GM12878 (cell line): ENCODE data around the gene TCEA2. TPM values are rescaled to one million over a fixed set of nuclear protein-coding genes. Genes with fewer than 3 reads are reported as not detected.

ENCODE experiments used
- ATAC-seq: fragments of 200-7000 bp; cut with Tn5 transposase; 3 replicates; pipeline ENCODE4 v1.9.1; 2020; ENCODE audit warnings: mild to moderate bottlenecking, moderate library complexity
- BruUV-seq: library from RNA; stranded (reverse); fragments of 400-500 nt; replicated peaks from 2 replicates; lab custom pipeline; 2021; lab: Mats Ljungman, UMichigan
- CTCF ChIA-PET: fragments of 300-600 bp; sonication (Branson Sonifier 250); formaldehyde crosslinking; extraction: SDS; loops from one replicate; lab custom pipeline; 2021; ENCODE audit warnings: inconsistent platforms; lab: Yijun Ruan, JAX
- POLR2A ChIA-PET: fragments of 350-600 bp; formaldehyde crosslinking; extraction: SDS; loops from one replicate; lab custom pipeline; 2021; ENCODE audit warnings: inconsistent platforms; lab: Charles Lee
- RAD21 ChIA-PET: fragments of 300-600 bp; sonication (Branson Sonifier 250); formaldehyde crosslinking; loops from one replicate; lab custom pipeline; 2023; ENCODE audit warnings: antibody characterized with exemption; ENCODE audit not compliant: unreplicated experiment; lab: Charles Lee
- SMC1A ChIA-PET: fragments of 300-600 bp; sonication (Branson Sonifier 250); formaldehyde crosslinking; loops from one replicate; lab custom pipeline; 2023; ENCODE audit not compliant: unreplicated experiment, uncharacterized antibody; lab: Charles Lee
- DNase-seq: peaks from one replicate; pipeline ENCODE4 v3.0.0-alpha.2; 2011; ENCODE audit warnings: low read depth, low spot score
- FAIRE-seq: peaks from 3 replicates; lab custom pipeline; 2011; peaks lifted over from hg19 to GRCh38; lab: Jason Lieb, UNC
- H2AFZ ChIP-seq: 2 replicates; pipeline ENCODE4 v1.6.0; 2011; ENCODE audit warnings: low read depth, low read length, control low read depth; ENCODE audit not compliant: control insufficient read depth
- H3K27ac ChIP-seq: 2 replicates; pipeline ENCODE4 v1.5.1; 2011; ENCODE audit warnings: control low read depth; ENCODE audit not compliant: control insufficient read depth, insufficient read depth
- H3K27me3 ChIP-seq, 2 experiments: replicated peaks in 1 of 2; 2 replicates each; pipeline versions ENCODE4 v1.6.0 to v1.6.1; 2011; ENCODE audit warnings: low read length in 1 of 2; ENCODE audit not compliant: control insufficient read depth in 2 of 2, insufficient read depth in 2 of 2
- H3K36me3 ChIP-seq, 2 experiments: 2 replicates each; pipeline ENCODE4 v1.5.1; 2011; ENCODE audit warnings: low read length in 1 of 2; ENCODE audit not compliant: control insufficient read depth in 2 of 2, insufficient read depth in 2 of 2
- H3K4me1 ChIP-seq: 2 replicates; pipeline ENCODE4 v1.6.1; 2011; ENCODE audit warnings: mild to moderate bottlenecking, low read length, moderate library complexity, mixed read lengths; ENCODE audit not compliant: control insufficient read depth, insufficient read depth
- H3K4me2 ChIP-seq: 2 replicates; pipeline ENCODE4 v1.6.0; 2011; ENCODE audit warnings: control low read depth; ENCODE audit not compliant: control insufficient read depth, insufficient read depth
- H3K4me3 ChIP-seq: fragments of 200-600 bp; sonication (generic); 2 replicates; pipeline ENCODE4 v1.5.1; 2016
- H3K79me2 ChIP-seq: 2 replicates; pipeline ENCODE4 v1.6.0; 2011; ENCODE audit warnings: low read length; ENCODE audit not compliant: control insufficient read depth, insufficient read depth
- H3K9ac ChIP-seq: 2 replicates; pipeline ENCODE4 v1.8.0; 2011; ENCODE audit warnings: low read length, control low read depth, mixed read lengths; ENCODE audit not compliant: control insufficient read depth, insufficient read depth
- H3K9me3 ChIP-seq: replicated peaks from 3 replicates; pipeline ENCODE4 v1.5.1; 2011; ENCODE audit warnings: mild to moderate bottlenecking, low read length; ENCODE audit not compliant: control insufficient read depth, insufficient read depth
- H4K20me1 ChIP-seq: 2 replicates; pipeline ENCODE4 v1.6.0; 2011; ENCODE audit not compliant: control insufficient read depth, insufficient read depth
- BRCA1 ChIP-seq: IDR thresholded peaks from 2 replicates; pipeline ENCODE4 v1.6.1; 2011; ENCODE audit warnings: low read depth, low read length, improper control_type of control experiment
- DPF2 ChIP-seq: fragments of 450-650 bp; IDR thresholded peaks from 2 replicates; pipeline ENCODE4 v1.6.1; 2017; ENCODE audit warnings: mild to moderate bottlenecking
- EP300 ChIP-seq, 2 experiments: fragments of 150-350 bp in 1 of 2; IDR thresholded peaks; 2 replicates each; pipeline ENCODE4 v1.6.1; 2011 to 2012; ENCODE audit warnings: low read depth in 2 of 2, low read length in 2 of 2, borderline replicate concordance in 1 of 2, improper control_type of control experiment in 1 of 2, inconsistent platforms in 1 of 2; ENCODE audit not compliant: control insufficient read depth in 1 of 2
- FOXK2 ChIP-seq: fragments of 450-650 bp; IDR thresholded peaks from 2 replicates; pipeline ENCODE4 v1.6.1; 2017; ENCODE audit warnings: mild to moderate bottlenecking, moderate library complexity
- IRF4 ChIP-seq: IDR thresholded peaks from 2 replicates; pipeline ENCODE4 v1.6.1; 2011; ENCODE audit warnings: low read depth, low read length
- LARP7 ChIP-seq: fragments of 450-650 bp; IDR thresholded peaks from 2 replicates; pipeline ENCODE4 v1.6.1; 2017; ENCODE audit warnings: mild to moderate bottlenecking
- MEF2B ChIP-seq: fragments of 450-650 bp; IDR thresholded peaks from 2 replicates; pipeline ENCODE4 v1.6.1; 2018; ENCODE audit warnings: mild to moderate bottlenecking, moderate library complexity; ENCODE audit not compliant: partially characterized antibody, poor library complexity, severe bottlenecking
- NBN ChIP-seq: fragments of 450-650 bp; IDR thresholded peaks from 2 replicates; pipeline ENCODE4 v1.6.1; 2016
- NR2C1 ChIP-seq: fragments of 450-650 bp; IDR thresholded peaks from 2 replicates; pipeline ENCODE4 v1.6.1; 2017; ENCODE audit warnings: antibody characterized with exemption, mild to moderate bottlenecking, moderate library complexity
- RAD21 ChIP-seq: IDR thresholded peaks from 2 replicates; pipeline ENCODE4 v1.6.1; 2011; ENCODE audit warnings: mild to moderate bottlenecking, low read depth, low read length, moderate library complexity; ENCODE audit not compliant: insufficient read depth
- RFX5 ChIP-seq: IDR thresholded peaks from 2 replicates; pipeline ENCODE4 v1.6.1; 2011; ENCODE audit warnings: low read depth, low read length, improper control_type of control experiment
- SIN3A ChIP-seq: IDR thresholded peaks from 2 replicates; pipeline ENCODE4 v1.6.1; 2012; ENCODE audit warnings: low read depth, low read length, improper control_type of control experiment
- YBX1 ChIP-seq: fragments of 450-650 bp; IDR thresholded peaks from 2 replicates; pipeline ENCODE4 v1.6.1; 2016; ENCODE audit warnings: antibody characterized with exemption
- ZNF207 ChIP-seq: fragments of 450-650 bp; IDR thresholded peaks from 2 replicates; pipeline ENCODE4 v1.6.1; 2014; ENCODE audit warnings: antibody characterized with exemption, mild to moderate bottlenecking, borderline replicate concordance
- ZNF274 ChIP-seq: IDR thresholded peaks from one replicate; pipeline ENCODE4 v1.8.0; 2011; ENCODE audit not compliant: insufficient read length, insufficient read depth
- WGBS: methylation state at CpG from one replicate; pipeline ENCODE4 v1.1.6; 2016; ENCODE audit warnings: low lambda C conversion rate; ENCODE audit not compliant: insufficient replicate concordance, insufficient coverage; ENCODE audit errors: missing lambda C conversion rate; 5-methylcytosine and 5-hydroxymethylcytosine counted together
- in situ Hi-C: fragments of 300-500 bp; cut with MboI; formaldehyde crosslinking; loops from 9 replicates; pipeline ENCODE4 v1.14.3; 2018; ENCODE audit warnings: mixed read lengths
- intact Hi-C: fragments of 100-400 bp; cut with micrococcal nuclease; formaldehyde crosslinking; loops from one replicate; pipeline ENCODE4 v1.14.2; 2022; ENCODE audit not compliant: unreplicated experiment
- polyA plus RNA-seq, 11 experiments: library from polyadenylated mRNA; depleted of rRNA in 4 of 11; unstranded in 6 of 11; stranded (reverse) in 5 of 11; fragments of >200 nt; fragmentation: Nextera tagmentation in 4 of 11; fragmentation: Illumina TruSeq in 1 of 11; extraction: Ambion mirVana in 4 of 11; extraction: Trizol in 1 of 11; gene quantifications; 1 replicate in 1 of 11; 2 replicates in 10 of 11; pipeline versions ENCODE4 v1.2.1 to v1.2.3, GENCODE V29; 2011 to 2016; ENCODE audit warnings: inconsistent platforms in 2 of 11, missing spikeins in 2 of 11, low read depth in 1 of 11
- total RNA-seq, 4 experiments: library from RNA; depleted of rRNA in 3 of 4; stranded (reverse); fragments of >200 nt in 3 of 4; fragmentation: Illumina TruSeq in 1 of 4; extraction: Trizol in 1 of 4; gene quantifications; 2 replicates each; pipeline versions ENCODE4 v1.2.1 to v1.2.3, GENCODE V29; 2013 to 2021
- TF ChIP-seq, protein P1 (sequence below): IDR thresholded peaks from 2 replicates; pipeline ENCODE4 v1.6.1; 2012; ENCODE audit warnings: low read length, inconsistent platforms
- TF ChIP-seq, protein P2 (sequence below): IDR thresholded peaks from 2 replicates; pipeline ENCODE4 v1.6.1; 2012; ENCODE audit warnings: low read depth, low read length, improper control_type of control experiment

TCEA2 gene
- total and polyA plus RNA-seq, 10 of the 15 experiments (the other 5 are each of a cell fraction or from before 2014, with no cell fraction given): 3.4 to 42.5 (median 13.3) TPM

DNA sequence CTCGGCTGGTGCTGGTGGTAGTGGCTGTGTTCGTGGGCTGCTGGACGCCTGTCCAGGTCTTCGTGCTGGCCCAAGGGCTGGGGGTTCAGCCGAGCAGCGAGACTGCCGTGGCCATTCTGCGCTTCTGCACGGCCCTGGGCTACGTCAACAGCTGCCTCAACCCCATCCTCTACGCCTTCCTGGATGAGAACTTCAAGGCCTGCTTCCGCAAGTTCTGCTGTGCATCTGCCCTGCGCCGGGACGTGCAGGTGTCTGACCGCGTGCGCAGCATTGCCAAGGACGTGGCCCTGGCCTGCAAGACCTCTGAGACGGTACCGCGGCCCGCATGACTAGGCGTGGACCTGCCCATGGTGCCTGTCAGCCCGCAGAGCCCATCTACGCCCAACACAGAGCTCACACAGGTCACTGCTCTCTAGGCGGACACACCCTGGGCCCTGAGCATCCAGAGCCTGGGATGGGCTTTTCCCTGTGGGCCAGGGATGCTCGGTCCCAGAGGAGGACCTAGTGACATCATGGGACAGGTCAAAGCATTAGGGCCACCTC is 35.5 kb downstream of the TCEA2 start:
- TF ChIP-seq ZNF274 (no peak), IRF4 (no peak), NR2C1 (no peak), LARP7 (no peak), NBN (no peak), DPF2 (no peak), MEF2B (no peak), BRCA1 (no peak), FOXK2 (no peak), ZNF207 (no peak), EP300 (IDR thresholded peaks at IDR 0.05; ENCODE audit: borderline replicate concordance in 1 of 2, control insufficient read depth in 1 of 2, low read depth in 2 of 2, low read length in 2 of 2) (no peak), SIN3A (no peak), YBX1 (no peak), RAD21 (no peak), RFX5 (no peak)
- TF ChIP-seq, protein P1, sequence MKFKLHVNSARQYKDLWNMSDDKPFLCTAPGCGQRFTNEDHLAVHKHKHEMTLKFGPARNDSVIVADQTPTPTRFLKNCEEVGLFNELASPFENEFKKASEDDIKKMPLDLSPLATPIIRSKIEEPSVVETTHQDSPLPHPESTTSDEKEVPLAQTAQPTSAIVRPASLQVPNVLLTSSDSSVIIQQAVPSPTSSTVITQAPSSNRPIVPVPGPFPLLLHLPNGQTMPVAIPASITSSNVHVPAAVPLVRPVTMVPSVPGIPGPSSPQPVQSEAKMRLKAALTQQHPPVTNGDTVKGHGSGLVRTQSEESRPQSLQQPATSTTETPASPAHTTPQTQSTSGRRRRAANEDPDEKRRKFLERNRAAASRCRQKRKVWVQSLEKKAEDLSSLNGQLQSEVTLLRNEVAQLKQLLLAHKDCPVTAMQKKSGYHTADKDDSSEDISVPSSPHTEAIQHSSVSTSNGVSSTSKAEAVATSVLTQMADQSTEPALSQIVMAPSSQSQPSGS: no peak
- TF ChIP-seq, protein P2, sequence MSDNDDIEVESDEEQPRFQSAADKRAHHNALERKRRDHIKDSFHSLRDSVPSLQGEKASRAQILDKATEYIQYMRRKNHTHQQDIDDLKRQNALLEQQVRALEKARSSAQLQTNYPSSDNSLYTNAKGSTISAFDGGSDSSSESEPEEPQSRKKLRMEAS: no peak
- no peak for DNase-seq
- intact Hi-C loops: no loop called here
- no peak for ATAC-seq
- no peak overlapping the region for H3K27ac ChIP-seq
- no peaks in the 10 kb centered on the region for H3K36me3 ChIP-seq
- no peaks in the 10 kb centered on the region for H3K79me2 ChIP-seq
- WGBS: 67% methylated on average over 28 of the region's 28 CpGs
- no peak overlapping the region for H2AFZ ChIP-seq
- ChIA-PET POLR2A (no interaction called here), SMC1A (no interaction called here), CTCF (interaction anchor here (1.0 to 2.6 kb wide), 2 partner anchors 15 to 22 kb away, joined by 3 to 7 read pairs; partner anchors contain the start of gene LKAAEAR1), RAD21 (interaction anchor here (1.1 kb wide), 1 partner anchor 23 kb away, joined by 3 read pairs; no protein-coding TSS in a partner anchor)
- H4K20me1 ChIP-seq: no peaks in the 10 kb centered on the region
- peaks cover 16% of the 10 kb centered on the region for H3K4me1 ChIP-seq
- H3K4me2 ChIP-seq: no peak overlapping the region
- H3K9ac ChIP-seq: no peak overlapping the region
- H3K9me3 ChIP-seq: no peaks in the 10 kb centered on the region
- in situ Hi-C loops: no loop called here
- peaks cover 4 to 11% of the 10 kb centered on the region in 2 experiments; a peak in 3 of 4 replicates for H3K27me3 ChIP-seq
- H3K4me3 ChIP-seq: no peak overlapping the region
- FAIRE-seq: no peak
- no TSS peak for BruUV-seq
